Gastroesophageal sphincter (tissue), 3 donors: ENCODE results near the gene KRTAP20-2.

Experiments used
- CTCF ChIP-seq, 4 experiments: fragments of 200-600 bp in 2 of 4; fragments of 450-650 bp in 2 of 4; sonication (generic) in 1 of 4; IDR thresholded peaks; one replicate each; pipeline ENCODE4 v1.5.1; 2017 to 2019; ENCODE audit warnings: antibody characterized with exemption in 4 of 4, mild to moderate bottlenecking in 2 of 4, moderate library complexity in 2 of 4
- POLR2A ChIP-seq, 2 donors: fragments of 450-650 bp; IDR thresholded peaks; one replicate each; pipeline ENCODE4 v1.6.1; 2017; ENCODE audit warnings: antibody characterized with exemption in 2 of 2, mild to moderate bottlenecking in 2 of 2, moderate library complexity in 1 of 2
- POLR2AphosphoS5 ChIP-seq: sonication (generic); formaldehyde crosslinking; IDR thresholded peaks from one replicate; pipeline ENCODE4 v1.6.1; 2017; ENCODE audit warnings: antibody characterized with exemption

GRCh38 chr21:30684506-30684905, 49.5 kb downstream of the KRTAP20-2 start:
- no peak for TF ChIP-seq CTCF (IDR thresholded peaks at IDR 0.05)
- no peak for TF ChIP-seq POLR2A (IDR thresholded peaks at IDR 0.05)
- TF ChIP-seq POLR2AphosphoS5, result no peak
